Mucosa of descending colon (tissue), 3 donors: Measurements from ENCODE around the gene TRUB1. TPM values are rescaled to one million over a fixed set of nuclear protein-coding genes. Genes with fewer than 3 reads are reported as not detected.

Experiments
- ATAC-seq: fragments of 200-7000 bp; cut with Tn5 transposase; one replicate; pipeline ENCODE4 v1.9.1; 2020; ENCODE audit warnings: mild to moderate bottlenecking, moderate library complexity
- DNase-seq, 3 donors: peaks; one replicate each; pipeline ENCODE4 v3.0.0-alpha.2; 2020
- H3K36me3 ChIP-seq: fragments of 200-600 bp; one replicate; pipeline ENCODE4 v1.8.0; 2021; ENCODE audit warnings: low read depth, mild to moderate bottlenecking
- H3K4me1 ChIP-seq: fragments of 200-600 bp; one replicate; pipeline ENCODE4 v1.8.0; 2021; ENCODE audit warnings: low read depth, mild to moderate bottlenecking
- H3K4me3 ChIP-seq: fragments of 200-600 bp; one replicate; pipeline ENCODE4 v1.8.0; 2021; ENCODE audit warnings: mild to moderate bottlenecking
- H3K9me3 ChIP-seq: fragments of 200-600 bp; one replicate; pipeline ENCODE4 v1.8.0; 2021; ENCODE audit warnings: mild to moderate bottlenecking
- CTCF ChIP-seq: fragments of 200-600 bp; IDR thresholded peaks from one replicate; pipeline ENCODE4 v1.8.0; 2022; ENCODE audit warnings: antibody characterized with exemption, mild to moderate bottlenecking
- intact Hi-C, 2 donors: fragments of 100-400 bp; cut with DNase I in 1 of 2; cut with micrococcal nuclease in 1 of 2; formaldehyde crosslinking; loops; one replicate each; pipeline versions ENCODE4 v1.11.0 to v1.11.1; 2022; cut with DNase I, micrococcal nuclease
- total RNA-seq, 3 donors: library from RNA; stranded (reverse); fragmentation: NEBNext Ultra II Directional in 2 of 3; extraction: Animal tissue kit (Norgen Biotek cat#: 25700) in 2 of 3; gene quantifications; one replicate each; pipeline versions ENCODE4 v1.2.1 to v1.2.4, GENCODE V29; 2021 to 2023
- donor health status: DM: no; HTN: no; CAD: no; lungs with moderate emphysema.
- donor health status: DM: no; HTN: no; CAD: no.
- donor health status: DM: no; HTN: yes; CAD: no.

TRUB1 gene
- total RNA-seq, 3 donors from 2014 or later = 13.3 to 16.5 (median 15.9) TPM

GRCh38 chr10:114957122-114957521 lies 19.1 kb downstream of the TRUB1 start:
- Histone ChIP-seq H3K4me1 (no peaks in the 10 kb centered on the region), H3K9me3 (no peaks in the 10 kb centered on the region)
- intact Hi-C loops = no loop called here

GRCh38 chr10:114957673-114958072 lies 19.7 kb downstream of the TRUB1 start:
- Histone ChIP-seq H3K4me3 (no peak overlapping the region), H3K9me3 (no peaks in the 10 kb centered on the region), H3K36me3 (no peaks in the 10 kb centered on the region), H3K4me1 (no peaks in the 10 kb centered on the region)
- DNase-seq (no peak), ATAC-seq (no peak)
- no peak for TF ChIP-seq CTCF
- intact Hi-C loops = no loop called here

More at GRCh38 chr10:114957122-114957521, 19.1 kb downstream of the TRUB1 start:
- H3K4me3 ChIP-seq = no peak overlapping the region
- DNase-seq (no peak), ATAC-seq (no peak)
- no peak for TF ChIP-seq CTCF
- H3K36me3 ChIP-seq = no peaks in the 10 kb centered on the region

GRCh38 chr10:114962441-114962840 lies 24.4 kb downstream of the TRUB1 start:
- ATAC-seq (peak; percentile 88), DNase-seq (peak in 1 of 3 donors; percentile 36)
- H3K36me3 ChIP-seq = no peaks in the 10 kb centered on the region

GRCh38 chr10:114963908-114964307 lies 25.9 kb downstream of the TRUB1 start:
- H3K9me3 ChIP-seq = no peaks in the 10 kb centered on the region
- no peaks in the 10 kb centered on the region for H3K4me1 ChIP-seq
- intact Hi-C loops = no loop called here
- no peak overlapping the region for H3K4me3 ChIP-seq
- ATAC-seq (no peak), DNase-seq (no peak)
- no peak for TF ChIP-seq CTCF
- no peaks in the 10 kb centered on the region for H3K36me3 ChIP-seq

More at GRCh38 chr10:114962441-114962840, 24.4 kb downstream of the TRUB1 start:
- Histone ChIP-seq H3K9me3 (no peaks in the 10 kb centered on the region), H3K4me1 (no peaks in the 10 kb centered on the region), H3K4me3 (no peak overlapping the region)
- no peak for TF ChIP-seq CTCF
- intact Hi-C loops = no loop called here

GRCh38 chr10:114967071-114967470 lies 29.1 kb downstream of the TRUB1 start:
- no peak for ATAC-seq
- intact Hi-C loops = no loop called here
- Histone ChIP-seq H3K36me3 (no peaks in the 10 kb centered on the region), H3K4me3 (no peak overlapping the region), H3K9me3 (no peaks in the 10 kb centered on the region), H3K4me1 (no peaks in the 10 kb centered on the region)
- no peak for DNase-seq
- TF ChIP-seq CTCF = no peak

- ATAC-seq = peak; percentile 11
- no peaks in the 10 kb centered on the region for H3K4me1 ChIP-seq
- no peak for DNase-seq
- intact Hi-C loops = no loop called here
- H3K9me3 ChIP-seq = no peaks in the 10 kb centered on the region
- no peak for TF ChIP-seq CTCF
- H3K4me3 ChIP-seq = no peak overlapping the region
- H3K36me3 ChIP-seq = no peaks in the 10 kb centered on the region
These were observed 32.5 kb downstream of the TRUB1 start for GRCh38 chr10:114970515-114970914.
